ENCODE data around the gene ATRN. TPM values are rescaled to one million over a fixed set of nuclear protein-coding genes. Genes with fewer than 3 reads are reported as not detected.

Gene ATRN
- total RNA-seq, 2 donors from 2014 or later, result 15.7 to 16.5 TPM

- peaks cover 4% of the 10 kb centered on the region for H3K36me3 Mint-ChIP-seq
- H3K27ac Mint-ChIP-seq, result no peak overlapping the region
- H3K4me3 Mint-ChIP-seq, result no peak overlapping the region
Observed at GRCh38 chr20:3547906-3548305, 77.1 kb downstream of the ATRN start.

DNA sequence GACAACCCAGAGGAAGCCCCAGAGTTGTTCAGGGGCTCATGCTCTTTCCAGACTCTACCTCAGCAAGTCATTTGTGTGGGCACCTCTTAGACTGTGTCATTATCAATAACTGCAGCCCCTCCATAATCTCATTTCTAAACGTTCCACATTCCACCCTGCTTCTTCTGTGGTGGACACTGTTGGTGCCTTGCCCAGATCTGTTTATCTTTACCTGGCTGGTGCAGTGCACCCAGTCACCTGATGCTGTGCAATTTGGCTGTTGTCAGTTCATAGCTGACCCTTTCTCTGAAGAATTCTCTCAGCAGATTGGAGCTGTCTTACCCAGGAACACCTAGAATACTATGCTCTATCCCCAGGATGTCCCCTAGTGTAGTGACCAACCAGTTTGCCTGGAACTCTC is 80.0 kb downstream of the ATRN start:
- Mint-ChIP-seq H3K9me3 (no peaks in the 10 kb centered on the region), H3K36me3 (peaks cover 4% of the 10 kb centered on the region), H3K4me1 (ENCODE audit: low read depth in 2 of 2) (peaks cover 3 to 6% of the 10 kb centered on the region in 2 donors), H3K4me3 (no peak overlapping the region), H3K27ac (no peak overlapping the region), H3K27me3 (no peaks in the 10 kb centered on the region)
- DNase-seq (ENCODE audit: low spot score), result no peak
- ATAC-seq, result no peak

More at GRCh38 chr20:3547906-3548305, 77.1 kb downstream of the ATRN start:
- H3K27me3 Mint-ChIP-seq, result no peaks in the 10 kb centered on the region
- peaks cover 5 to 6% of the 10 kb centered on the region in 2 donors for H3K4me1 Mint-ChIP-seq (ENCODE audit: low read depth in 2 of 2)
- DNase-seq (ENCODE audit: low spot score), result no peak
- no peaks in the 10 kb centered on the region for H3K9me3 Mint-ChIP-seq
- no peak for ATAC-seq

GRCh38 chr20:3551681-3552434 is 81.0 kb downstream of the ATRN start:
- ATAC-seq (no peak), DNase-seq (ENCODE audit: low spot score) (no peak)
- peaks cover 3 to 6% of the 10 kb centered on the region in 2 donors for H3K4me1 Mint-ChIP-seq (ENCODE audit: low read depth in 2 of 2)
- H3K9me3 Mint-ChIP-seq, result no peaks in the 10 kb centered on the region
- H3K36me3 Mint-ChIP-seq, result peaks cover 4% of the 10 kb centered on the region
- no peaks in the 10 kb centered on the region for H3K27me3 Mint-ChIP-seq
- no peak overlapping the region for H3K4me3 Mint-ChIP-seq
- H3K27ac Mint-ChIP-seq, result peak overlapping the region in 1 of 2 donors; percentile 5

- Mint-ChIP-seq H3K27me3 (no peaks in the 10 kb centered on the region), H3K4me3 (no peak overlapping the region), H3K27ac (no peak overlapping the region), H3K36me3 (peaks cover 4% of the 10 kb centered on the region), H3K9me3 (no peaks in the 10 kb centered on the region), H3K4me1 (ENCODE audit: low read depth in 2 of 2) (peaks cover 0 to 6% of the 10 kb centered on the region in 2 donors)
- no peak for ATAC-seq
- DNase-seq (ENCODE audit: low spot score), result no peak
Observed at GRCh38 chr20:3553663-3554062, 82.8 kb downstream of the ATRN start.

DNA sequence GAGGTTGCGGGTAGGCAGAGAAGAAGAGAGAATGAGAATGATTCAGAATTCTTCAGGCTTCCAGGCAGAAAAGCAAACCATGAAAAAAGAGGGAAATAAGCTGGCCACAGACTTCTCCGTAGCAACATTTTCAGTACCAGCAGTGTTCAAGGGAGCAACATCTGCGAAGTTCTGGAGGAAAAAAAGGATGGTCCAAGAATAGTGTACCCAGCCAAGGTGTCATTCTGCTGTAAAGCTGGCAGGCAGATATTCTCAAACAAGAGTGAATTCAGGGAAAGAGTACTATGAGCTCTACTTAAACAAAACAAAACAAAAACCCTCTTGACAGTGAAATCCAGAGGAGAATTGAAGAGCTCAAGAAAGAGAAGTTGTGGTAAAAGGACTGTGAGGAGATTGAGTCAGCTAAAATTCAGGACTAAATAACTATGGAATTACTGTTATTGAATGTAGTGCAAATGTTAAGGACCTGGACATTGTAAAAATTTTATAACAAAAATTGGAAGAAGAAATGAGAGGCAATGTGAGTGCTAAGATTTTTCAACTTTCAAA is 86.5 kb downstream of the ATRN start:
- H3K27me3 Mint-ChIP-seq, result no peaks in the 10 kb centered on the region
- no peak overlapping the region for H3K27ac Mint-ChIP-seq
- ATAC-seq (no peak), DNase-seq (ENCODE audit: low spot score) (no peak)
- no peaks in the 10 kb centered on the region for H3K9me3 Mint-ChIP-seq
- no peak overlapping the region for H3K4me3 Mint-ChIP-seq
- no peaks in the 10 kb centered on the region for H3K36me3 Mint-ChIP-seq
- no peaks in the 10 kb centered on the region for H3K4me1 Mint-ChIP-seq (ENCODE audit: low read depth in 2 of 2)

- Mint-ChIP-seq H3K9me3 (no peaks in the 10 kb centered on the region), H3K27ac (no peak overlapping the region), H3K4me3 (no peak overlapping the region), H3K27me3 (no peaks in the 10 kb centered on the region), H3K36me3 (no peaks in the 10 kb centered on the region), H3K4me1 (ENCODE audit: low read depth in 2 of 2) (no peaks in the 10 kb centered on the region)
- DNase-seq (ENCODE audit: low spot score) (no peak), ATAC-seq (no peak)
Observed at GRCh38 chr20:3559231-3559630, 88.4 kb downstream of the ATRN start.

DNA sequence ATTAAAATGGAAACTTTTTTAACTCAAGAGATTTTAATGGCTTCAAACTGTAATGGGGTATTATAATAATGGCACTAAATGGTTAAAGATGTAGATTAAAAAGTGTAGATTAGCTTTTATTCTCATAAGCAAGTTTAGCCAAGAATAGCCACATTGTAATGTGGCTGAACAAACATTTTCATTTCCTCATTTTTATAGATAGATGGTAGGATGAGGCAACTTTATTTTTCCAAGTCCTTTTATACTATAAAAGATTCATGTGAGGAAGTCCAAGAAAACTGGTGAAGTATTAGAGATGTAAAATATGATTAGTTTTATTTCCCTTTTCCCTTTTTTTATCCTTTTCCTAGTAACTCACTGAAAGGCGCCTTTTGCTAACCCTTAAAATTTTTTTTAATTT is 88.8 kb downstream of the ATRN start:
- H3K4me3 Mint-ChIP-seq, result no peak overlapping the region
- no peaks in the 10 kb centered on the region for H3K27me3 Mint-ChIP-seq
- no peaks in the 10 kb centered on the region for H3K36me3 Mint-ChIP-seq
- no peaks in the 10 kb centered on the region for H3K9me3 Mint-ChIP-seq
- DNase-seq (ENCODE audit: low spot score) (no peak), ATAC-seq (no peak)
- H3K4me1 Mint-ChIP-seq (ENCODE audit: low read depth in 2 of 2), result no peaks in the 10 kb centered on the region
- no peak overlapping the region for H3K27ac Mint-ChIP-seq

GRCh38 chr20:3560162-3560561 is 89.3 kb downstream of the ATRN start:
- DNase-seq (ENCODE audit: low spot score) (no peak), ATAC-seq (no peak)
- Mint-ChIP-seq H3K36me3 (no peaks in the 10 kb centered on the region), H3K9me3 (no peaks in the 10 kb centered on the region), H3K27ac (no peak overlapping the region), H3K27me3 (no peaks in the 10 kb centered on the region), H3K4me3 (no peak overlapping the region), H3K4me1 (ENCODE audit: low read depth in 2 of 2) (no peaks in the 10 kb centered on the region)

- H3K36me3 Mint-ChIP-seq, result no peaks in the 10 kb centered on the region
- no peaks in the 10 kb centered on the region for H3K4me1 Mint-ChIP-seq (ENCODE audit: low read depth in 2 of 2)
- H3K27me3 Mint-ChIP-seq, result no peaks in the 10 kb centered on the region
- ATAC-seq, result no peak
- no peaks in the 10 kb centered on the region for H3K9me3 Mint-ChIP-seq
- H3K4me3 Mint-ChIP-seq, result no peak overlapping the region
- no peak overlapping the region for H3K27ac Mint-ChIP-seq
- DNase-seq (ENCODE audit: low spot score), result no peak
Observed at GRCh38 chr20:3560578-3560977, 89.8 kb downstream of the ATRN start.

GRCh38 chr20:3563133-3563532 is 92.3 kb downstream of the ATRN start:
- Mint-ChIP-seq H3K9me3 (no peaks in the 10 kb centered on the region), H3K4me3 (no peak overlapping the region), H3K36me3 (peaks cover 6% of the 10 kb centered on the region), H3K27ac (no peak overlapping the region), H3K4me1 (ENCODE audit: low read depth in 2 of 2) (peaks cover 0 to 3% of the 10 kb centered on the region in 2 donors), H3K27me3 (no peaks in the 10 kb centered on the region)
- ATAC-seq, result no peak
- DNase-seq (ENCODE audit: low spot score), result no peak

- Mint-ChIP-seq H3K4me3 (no peak overlapping the region), H3K4me1 (ENCODE audit: low read depth in 2 of 2) (peaks cover 0 to 3% of the 10 kb centered on the region in 2 donors), H3K27me3 (no peaks in the 10 kb centered on the region), H3K27ac (no peak overlapping the region), H3K36me3 (peaks cover 6% of the 10 kb centered on the region), H3K9me3 (no peaks in the 10 kb centered on the region)
- ATAC-seq (no peak), DNase-seq (ENCODE audit: low spot score) (no peak)
Observed at GRCh38 chr20:3563548-3564177, 92.8 kb downstream of the ATRN start.

DNA sequence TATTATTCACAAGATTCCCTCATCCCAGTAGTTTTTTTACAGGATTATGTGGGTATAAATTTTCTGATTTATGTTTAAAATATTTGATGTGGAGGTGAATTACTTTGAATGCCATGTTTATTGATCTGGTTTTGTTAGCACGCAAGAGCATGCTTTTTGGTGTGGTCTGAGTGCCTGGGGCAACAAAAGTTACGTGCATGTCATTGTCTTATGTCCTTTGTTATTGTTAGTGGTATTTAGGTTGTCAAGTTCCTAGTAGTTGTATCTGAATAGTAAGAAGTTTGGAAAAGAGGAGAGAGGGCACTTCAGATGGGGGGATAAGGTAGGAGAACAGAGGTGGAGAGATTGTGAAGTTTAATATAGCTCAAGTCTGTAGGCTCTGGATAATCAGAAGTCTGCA is 95.0 kb downstream of the ATRN start:
- Mint-ChIP-seq H3K4me3 (no peak overlapping the region), H3K36me3 (peaks cover 6% of the 10 kb centered on the region), H3K4me1 (ENCODE audit: low read depth in 2 of 2) (peaks cover 0 to 3% of the 10 kb centered on the region in 2 donors), H3K27ac (no peak overlapping the region), H3K9me3 (no peaks in the 10 kb centered on the region), H3K27me3 (no peaks in the 10 kb centered on the region)
- DNase-seq (ENCODE audit: low spot score) (no peak), ATAC-seq (no peak)

GRCh38 chr20:3572151-3572550 is 101.3 kb downstream of the ATRN start:
- H3K27me3 Mint-ChIP-seq, result no peaks in the 10 kb centered on the region
- no peak overlapping the region for H3K4me3 Mint-ChIP-seq
- no peak overlapping the region for H3K27ac Mint-ChIP-seq
- no peaks in the 10 kb centered on the region for H3K9me3 Mint-ChIP-seq
- ATAC-seq (no peak), DNase-seq (ENCODE audit: low spot score) (no peak)
- no peaks in the 10 kb centered on the region for H3K4me1 Mint-ChIP-seq (ENCODE audit: low read depth in 2 of 2)
- peaks cover 5% of the 10 kb centered on the region for H3K36me3 Mint-ChIP-seq

GRCh38 chr20:3576363-3576762 is 105.5 kb downstream of the ATRN start:
- ATAC-seq (no peak), DNase-seq (ENCODE audit: low spot score) (no peak)
- Mint-ChIP-seq H3K9me3 (no peaks in the 10 kb centered on the region), H3K27ac (no peak overlapping the region), H3K4me3 (no peak overlapping the region), H3K4me1 (ENCODE audit: low read depth in 2 of 2) (no peaks in the 10 kb centered on the region), H3K27me3 (no peaks in the 10 kb centered on the region), H3K36me3 (peaks cover 10% of the 10 kb centered on the region)
